Neuronal stem cell (in vitro differentiated cells): Measurements from ENCODE around the gene SPRN.

Source experiments
- DNase-seq: peaks from one replicate; pipeline ENCODE4 v3.0.0-alpha.2; 2013; ENCODE audit warnings: low spot score
- H2AFZ ChIP-seq: one replicate; pipeline ENCODE4 v1.6.1; 2013; ENCODE audit warnings: mild to moderate bottlenecking, low read length, inconsistent platforms
- H2AK5ac ChIP-seq: 2 replicates; pipeline ENCODE4 v1.6.1; 2013; ENCODE audit warnings: low read depth, mild to moderate bottlenecking, inconsistent platforms, low read length, moderate library complexity, mixed read lengths
- H2BK120ac ChIP-seq: 2 replicates; pipeline ENCODE4 v1.6.1; 2013; ENCODE audit warnings: low read depth, mild to moderate bottlenecking, inconsistent platforms, low read length, moderate library complexity, mixed read lengths
- H2BK12ac ChIP-seq: one replicate; pipeline ENCODE4 v1.6.1; 2013; ENCODE audit warnings: low read length, inconsistent platforms
- H2BK15ac ChIP-seq: 2 replicates; pipeline ENCODE4 v1.6.1; 2013; ENCODE audit warnings: mild to moderate bottlenecking, low read length, inconsistent platforms, mixed read lengths
- H2BK5ac ChIP-seq: one replicate; pipeline ENCODE4 v1.6.1; 2013; ENCODE audit warnings: inconsistent platforms, mild to moderate bottlenecking, low read length, moderate library complexity
- H3K14ac ChIP-seq: one replicate; pipeline ENCODE4 v1.6.1; 2013; ENCODE audit warnings: low read length, inconsistent platforms
- H3K18ac ChIP-seq: 2 replicates; pipeline ENCODE4 v1.6.1; 2013; ENCODE audit warnings: low read length, inconsistent platforms
- H3K23ac ChIP-seq: 2 replicates; pipeline ENCODE4 v1.6.1; 2013; ENCODE audit warnings: low read depth, mild to moderate bottlenecking, mixed read lengths, low read length, inconsistent platforms; ENCODE audit not compliant: poor library complexity
- H3K27ac ChIP-seq: replicated peaks from 3 replicates; pipeline ENCODE4 v1.5.1; 2013; ENCODE audit warnings: low read length, inconsistent platforms
- H3K27me3 ChIP-seq, 3 experiments: 2 replicates each; pipeline ENCODE4 v1.6.1; 2013; ENCODE audit warnings: low read length in 3 of 3, mild to moderate bottlenecking in 2 of 3, inconsistent platforms in 1 of 3, low read depth in 1 of 3, mixed read lengths in 1 of 3, moderate library complexity in 1 of 3; ENCODE audit not compliant: control insufficient read depth in 3 of 3, insufficient read depth in 3 of 3
- H3K36me3 ChIP-seq, 2 donors: replicated peaks in 1 of 2; 2 replicates each; pipeline ENCODE4 v1.6.1; 2013; ENCODE audit warnings: low read length in 2 of 2; ENCODE audit not compliant: control insufficient read depth in 2 of 2, insufficient read depth in 2 of 2
- H3K4ac ChIP-seq: 2 replicates; pipeline ENCODE4 v1.6.1; 2013; ENCODE audit warnings: inconsistent platforms, mild to moderate bottlenecking, low read length, moderate library complexity
- H3K4me1 ChIP-seq, 2 donors: 1 replicate in 1 of 2; 2 replicates in 1 of 2; pipeline ENCODE4 v1.6.1; 2013; ENCODE audit warnings: low read length in 2 of 2, low read depth in 1 of 2; ENCODE audit not compliant: control insufficient read depth in 2 of 2, insufficient read depth in 1 of 2
- H3K4me2 ChIP-seq: one replicate; pipeline ENCODE4 v1.6.1; 2013; ENCODE audit warnings: mild to moderate bottlenecking, low read length, inconsistent platforms; ENCODE audit not compliant: insufficient read depth, poor library complexity, severe bottlenecking
- H3K4me3 ChIP-seq, 2 donors: 2 replicates each; pipeline ENCODE4 v1.5.1; 2013; ENCODE audit warnings: low read length in 2 of 2, mild to moderate bottlenecking in 2 of 2, inconsistent platforms in 1 of 2, moderate library complexity in 1 of 2
- H3K79me1 ChIP-seq: one replicate; pipeline ENCODE4 v1.6.1; 2013; ENCODE audit warnings: low read depth, mild to moderate bottlenecking, inconsistent platforms, low read length, moderate library complexity
- H3K9ac ChIP-seq: one replicate; pipeline ENCODE4 v1.6.1; 2013; ENCODE audit warnings: mild to moderate bottlenecking, low read depth, low read length, inconsistent platforms; ENCODE audit not compliant: poor library complexity
- H3K9me3 ChIP-seq, 2 donors: replicated peaks in 1 of 2; 2 replicates each; pipeline versions ENCODE3 to v1.6.1; 2013; ENCODE audit warnings: low read length in 2 of 2, mild to moderate bottlenecking in 2 of 2, inconsistent platforms in 1 of 2, low read depth in 1 of 2, mixed read lengths in 1 of 2, moderate library complexity in 1 of 2; ENCODE audit not compliant: control insufficient read depth in 2 of 2, insufficient read depth in 1 of 2
- H4K8ac ChIP-seq: one replicate; pipeline ENCODE4 v1.6.1; 2013; ENCODE audit warnings: low read depth, mild to moderate bottlenecking, inconsistent platforms, low read length, moderate library complexity
- H4K91ac ChIP-seq: one replicate; pipeline ENCODE4 v1.6.1; 2013; ENCODE audit warnings: low read length, low read depth, mild to moderate bottlenecking, inconsistent platforms; ENCODE audit not compliant: poor library complexity
- WGBS, 2 donors: extraction: QIAGEN DNeasy Blood & Tissue Kit; methylation state at CpG; one replicate each; pipeline ENCODE4 v1.1.7; 2013; ENCODE audit warnings: missing lambda C conversion rate in 2 of 2, mixed read lengths in 1 of 2; ENCODE audit not compliant: insufficient read length in 2 of 2, insufficient replicate concordance in 1 of 2; ENCODE audit errors: extremely low coverage in 2 of 2; 5-methylcytosine and 5-hydroxymethylcytosine counted together

The SPRN gene

DNA sequence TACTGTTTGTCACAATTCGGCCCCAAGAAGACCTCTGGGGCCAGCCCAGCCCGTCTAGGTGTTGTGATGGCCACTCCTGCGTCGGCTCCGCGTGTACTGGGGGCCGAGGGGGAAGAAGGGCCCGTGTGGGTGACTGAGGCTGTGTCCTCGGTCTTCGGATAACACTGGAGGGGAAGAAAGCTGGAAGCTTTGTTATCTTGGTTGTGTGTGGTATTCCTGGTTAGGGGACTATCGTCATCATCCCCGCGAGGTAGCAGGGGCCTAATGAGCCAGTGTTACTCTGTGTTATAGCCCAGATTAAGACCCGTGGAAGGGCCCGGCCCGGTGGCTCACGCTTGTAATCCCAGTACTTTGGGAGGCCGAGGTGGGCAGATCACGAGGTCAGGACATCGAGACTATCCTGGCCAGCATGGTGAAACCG, 29.6 kb downstream of the SPRN start:
- Histone ChIP-seq H3K79me1 (peaks cover 4% of the 10 kb centered on the region), H3K18ac (no peak overlapping the region), H3K23ac (no peak overlapping the region), H3K27ac (no peak overlapping the region), H2BK120ac (no peak overlapping the region), H2AFZ (peak overlapping the region; percentile 95), H3K14ac (no peak overlapping the region), H3K36me3 (peaks cover 18 to 44% of the 10 kb centered on the region in 2 donors), H3K9me3 (no peaks in the 10 kb centered on the region), H4K8ac (peak overlapping the region; percentile 45), H3K4ac (no peak overlapping the region), H2BK12ac (no peak overlapping the region), H2BK5ac (no peak overlapping the region), H3K9ac (no peak overlapping the region), H3K4me2 (peak overlapping the region; percentile 69), H3K27me3 (no peaks in the 10 kb centered on the region), H2BK15ac (no peak overlapping the region), H2AK5ac (no peak overlapping the region), H3K4me1 (peaks cover 0 to 2% of the 10 kb centered on the region in 2 donors), H4K91ac (no peak overlapping the region), H3K4me3 (peak overlapping the region; percentile 92 to 100)
- no peak for DNase-seq
- no CpG with 5 or more reads among the region's 21 CpGs for WGBS, 2 donors

DNA sequence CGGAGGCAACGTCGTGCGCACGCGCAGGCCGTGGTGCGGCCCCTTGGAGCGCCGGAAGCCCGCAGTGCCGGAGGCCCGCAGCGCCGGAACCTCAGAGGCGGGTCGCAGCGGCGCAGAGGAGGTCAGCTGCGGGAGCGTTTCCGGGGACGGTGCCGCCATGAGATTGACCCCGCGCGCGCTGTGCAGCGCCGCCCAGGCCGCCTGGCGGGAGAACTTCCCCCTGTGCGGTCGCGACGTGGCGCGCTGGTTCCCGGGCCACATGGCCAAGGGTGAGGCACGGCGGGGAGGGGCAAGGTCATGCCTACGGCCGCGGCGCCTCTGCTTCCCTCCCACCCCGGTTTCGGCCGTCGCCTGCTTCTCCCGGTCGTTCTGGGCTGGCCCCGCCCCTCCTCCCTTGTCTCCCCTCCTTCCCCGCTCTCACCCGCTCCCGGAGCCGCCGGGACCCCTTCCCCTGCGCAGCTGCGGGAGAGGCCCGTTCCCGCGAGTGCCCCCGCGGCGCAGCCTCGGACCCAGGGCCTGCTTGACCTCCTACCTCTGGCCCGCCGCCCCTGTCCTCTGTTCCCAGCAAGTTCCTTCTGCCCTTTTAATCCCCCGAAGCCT, 30.3 kb downstream of the SPRN start, which contains the start of gene MTG1:
MTG1 (plus strand) TSS at position 94 of the 600 bp plus-strand sequence; CDS start at position 158, 64 bp downstream.
- Histone ChIP-seq H2AFZ (peak within 1 kb of the TSS; percentile 95), H3K14ac (peak within 1 kb of the TSS; percentile 82), H3K27me3 (no peaks in the 10 kb centered on the region), H4K8ac (peak within 1 kb of the TSS; percentile 45), H3K79me1 (peaks cover 4% of the 10 kb centered on the region), H3K9me3 (no peaks in the 10 kb centered on the region), H3K27ac (peak within 1 kb of the TSS; percentile 90), H3K23ac (peak within 1 kb of the TSS; percentile 100), H3K36me3 (peaks cover 13 to 37% of the 10 kb centered on the region in 2 donors), H2BK15ac (no peak within 1 kb of the TSS), H3K4me1 (peaks cover 0 to 2% of the 10 kb centered on the region in 2 donors), H2BK5ac (peak within 1 kb of the TSS; percentile 91), H3K18ac (peak within 1 kb of the TSS; percentile 99), H3K9ac (peak within 1 kb of the TSS; percentile 98), H2BK120ac (no peak within 1 kb of the TSS), H4K91ac (no peak within 1 kb of the TSS), H2BK12ac (no peak within 1 kb of the TSS), H3K4me2 (peak within 1 kb of the TSS; percentile 69), H3K4ac (no peak within 1 kb of the TSS), H2AK5ac (no peak within 1 kb of the TSS), H3K4me3 (peak within 1 kb of the TSS; percentile 92 to 100)
- WGBS, 2 donors, result no CpG with 5 or more reads among the region's 69 CpGs
- peak; percentile 93 for DNase-seq

DNA sequence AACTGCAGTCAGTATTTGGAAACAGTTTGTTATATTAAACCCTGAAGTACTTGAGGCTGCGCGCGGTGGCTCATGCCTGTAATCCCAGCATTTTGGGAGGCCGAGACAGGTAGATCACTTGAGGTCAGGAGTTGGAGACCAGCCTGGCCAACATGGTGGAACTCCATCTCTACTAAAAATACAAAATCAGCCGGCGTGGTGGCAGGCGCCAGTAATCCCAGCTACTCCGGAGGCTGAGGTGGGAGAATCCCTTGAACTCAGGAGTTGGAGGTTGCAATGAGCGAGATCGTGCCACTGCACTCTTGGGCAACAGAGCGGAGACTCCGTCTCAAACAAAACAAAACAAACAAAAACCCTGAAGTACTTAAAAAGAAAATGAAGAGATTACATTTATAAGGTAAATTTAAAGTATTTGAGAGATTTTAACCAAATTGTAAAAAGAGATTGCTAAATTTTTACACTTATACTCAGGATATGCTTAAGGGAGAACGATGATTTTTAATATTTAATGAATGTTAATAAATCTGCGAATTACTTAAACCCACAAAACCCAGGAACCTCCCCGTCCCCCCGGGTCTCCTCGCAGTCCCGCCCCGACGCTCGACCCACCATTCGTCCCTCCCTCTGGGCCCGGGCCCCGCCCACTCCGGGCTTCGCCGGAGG, 30.9 kb downstream of the SPRN start:
- Histone ChIP-seq H2BK5ac (no peak overlapping the region), H2BK12ac (no peak overlapping the region), H2AK5ac (no peak overlapping the region), H3K4me1 (peaks cover 0 to 2% of the 10 kb centered on the region in 2 donors), H2AFZ (peak overlapping the region; percentile 95), H3K9me3 (no peaks in the 10 kb centered on the region), H3K14ac (no peak overlapping the region), H3K23ac (no peak overlapping the region), H2BK15ac (no peak overlapping the region), H4K8ac (no peak overlapping the region), H3K36me3 (peaks cover 12 to 31% of the 10 kb centered on the region in 2 donors), H3K4me2 (peak overlapping the region; percentile 14), H3K4me3 (peak overlapping the region in 1 of 2 donors; percentile 92), H3K18ac (peak overlapping the region; percentile 7), H3K27me3 (no peaks in the 10 kb centered on the region), H3K79me1 (peaks cover 4% of the 10 kb centered on the region), H2BK120ac (no peak overlapping the region), H3K4ac (no peak overlapping the region), H4K91ac (no peak overlapping the region), H3K9ac (no peak overlapping the region), H3K27ac (peak overlapping the region; percentile 36)
- peak; percentile 8 for DNase-seq
- no CpG with 5 or more reads among the region's 27 CpGs for WGBS, 2 donors

DNA sequence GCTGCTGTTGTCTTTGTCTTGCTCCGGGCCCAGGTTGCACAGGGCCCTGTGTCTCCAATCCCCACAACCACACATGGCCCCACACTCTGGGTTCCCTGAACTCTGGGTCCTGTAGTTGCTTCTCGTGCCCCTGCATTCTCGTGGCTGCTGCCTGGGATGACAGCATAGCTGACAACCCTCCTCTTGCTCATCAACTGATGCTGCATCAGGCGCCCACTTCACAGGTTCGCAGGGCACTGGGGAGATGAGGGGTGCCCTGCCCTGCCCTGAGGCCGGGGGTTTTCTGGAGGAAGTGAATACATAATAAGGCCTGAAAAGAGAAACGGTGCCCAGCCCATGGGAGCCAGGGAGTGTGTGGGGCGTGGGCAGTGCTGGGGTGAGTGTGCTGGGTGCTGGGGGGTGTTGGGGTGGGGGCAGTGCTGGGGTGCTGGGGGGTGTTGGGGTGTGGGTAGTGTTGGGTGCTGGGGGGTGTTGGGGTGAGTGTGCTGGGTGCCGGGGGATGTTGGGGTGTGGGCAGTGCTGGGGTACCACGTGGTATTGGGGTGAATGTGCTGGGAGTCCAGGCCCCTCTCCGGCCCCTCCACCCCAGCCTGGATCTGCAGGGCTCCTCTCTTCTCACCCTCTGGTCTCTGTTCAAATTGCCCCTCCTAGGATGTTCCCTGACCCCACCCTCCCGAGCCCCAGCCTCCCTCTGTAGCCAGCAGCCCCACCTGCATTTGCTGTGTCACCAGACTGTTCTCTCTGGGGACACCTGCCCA, 32.5 kb downstream of the SPRN start:
- Histone ChIP-seq H2AFZ (no peak overlapping the region), H2BK12ac (no peak overlapping the region), H3K4me3 (peak overlapping the region in 1 of 2 donors; percentile 32), H2BK15ac (no peak overlapping the region), H3K27ac (no peak overlapping the region), H2BK120ac (no peak overlapping the region), H3K14ac (no peak overlapping the region), H4K91ac (no peak overlapping the region), H3K9ac (no peak overlapping the region), H3K79me1 (peaks cover 1% of the 10 kb centered on the region), H3K9me3 (no peaks in the 10 kb centered on the region), H3K18ac (no peak overlapping the region), H3K36me3 (peaks cover 6 to 18% of the 10 kb centered on the region in 2 donors), H3K4ac (no peak overlapping the region), H3K23ac (no peak overlapping the region), H3K27me3 (no peaks in the 10 kb centered on the region), H4K8ac (no peak overlapping the region), H2BK5ac (no peak overlapping the region), H3K4me2 (no peak overlapping the region), H3K4me1 (peaks cover 0 to 2% of the 10 kb centered on the region in 2 donors), H2AK5ac (no peak overlapping the region)
- no peak for DNase-seq
- WGBS, 2 donors, result no CpG with 5 or more reads among the region's 12 CpGs
